BJ (cell line): ENCODE results near the gene SFRP2. TPM values are rescaled to one million over a fixed set of nuclear protein-coding genes. Genes with fewer than 3 reads are reported as not detected.

Source experiments
- CTCF ChIA-PET: fragments of 350-600 bp; formaldehyde crosslinking; extraction: SDS; loops from one replicate; lab custom pipeline; 2021; ENCODE audit warnings: antibody characterized with exemption, inconsistent platforms; lab: Yijun Ruan, JAX
- POLR2A ChIA-PET: fragments of 300-600 bp; sonication (Branson Sonifier 250); formaldehyde crosslinking; extraction: SDS; loops from one replicate; lab custom pipeline; 2021; ENCODE audit warnings: antibody characterized with exemption; lab: Charles Lee
- DNase-seq: peaks from one replicate; pipeline ENCODE4 v3.0.0-alpha.2; 2011; ENCODE audit warnings: low read depth
- H3K27me3 ChIP-seq: 2 replicates; pipeline ENCODE4 v1.6.0; 2011; ENCODE audit warnings: low read length; ENCODE audit not compliant: control insufficient read depth, insufficient read depth
- H3K36me3 ChIP-seq: 2 replicates; pipeline ENCODE4 v1.5.1; 2011; ENCODE audit warnings: low read length; ENCODE audit not compliant: control insufficient read depth, insufficient read depth
- H3K4me3 ChIP-seq: 2 replicates; pipeline ENCODE4 v1.5.1; 2011; ENCODE audit warnings: low read depth, mild to moderate bottlenecking, control low read depth, low read length
- polyA plus RNA-seq: library from polyadenylated mRNA; depleted of rRNA; stranded (reverse); fragments of >200 nt; gene quantifications from 2 replicates; pipeline ENCODE4 v1.2.3, GENCODE V29; 2011
- TF ChIP-seq, protein P1 (sequence below): IDR thresholded peaks from 2 replicates; pipeline ENCODE4 v1.5.1; 2011; ENCODE audit warnings: low read depth, mild to moderate bottlenecking, control low read depth, inconsistent platforms, low read length, moderate library complexity; ENCODE audit not compliant: insufficient read depth

SFRP2 gene
- polyA plus RNA-seq, 1 experiment, result 0.05 TPM

DNA sequence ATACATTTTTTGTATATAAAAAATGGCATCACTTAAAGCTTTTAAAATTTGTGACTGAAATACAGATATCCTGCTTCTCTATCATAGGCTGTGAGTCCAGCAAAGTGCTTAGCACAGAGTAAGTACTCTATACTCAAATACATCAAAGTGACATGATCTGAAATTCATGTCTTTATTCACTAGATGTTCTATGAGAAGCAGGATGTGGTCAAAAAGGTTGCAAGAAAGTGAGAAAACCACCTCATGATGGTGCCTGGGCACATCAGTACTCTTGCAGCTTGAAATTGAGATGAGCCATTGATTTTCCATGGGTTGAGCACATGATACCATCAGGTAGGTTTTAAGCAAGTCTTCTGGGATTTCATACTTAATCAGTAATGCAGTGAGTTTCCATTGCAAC is 20.4 kb upstream of the SFRP2 start:
- no peak for DNase-seq
- H3K27me3 ChIP-seq, result no peaks in the 10 kb centered on the region
- H3K4me3 ChIP-seq, result no peak overlapping the region
- ChIA-PET CTCF (no interaction called here), POLR2A (no interaction called here)
- no peaks in the 10 kb centered on the region for H3K36me3 ChIP-seq
- TF ChIP-seq, protein P1, sequence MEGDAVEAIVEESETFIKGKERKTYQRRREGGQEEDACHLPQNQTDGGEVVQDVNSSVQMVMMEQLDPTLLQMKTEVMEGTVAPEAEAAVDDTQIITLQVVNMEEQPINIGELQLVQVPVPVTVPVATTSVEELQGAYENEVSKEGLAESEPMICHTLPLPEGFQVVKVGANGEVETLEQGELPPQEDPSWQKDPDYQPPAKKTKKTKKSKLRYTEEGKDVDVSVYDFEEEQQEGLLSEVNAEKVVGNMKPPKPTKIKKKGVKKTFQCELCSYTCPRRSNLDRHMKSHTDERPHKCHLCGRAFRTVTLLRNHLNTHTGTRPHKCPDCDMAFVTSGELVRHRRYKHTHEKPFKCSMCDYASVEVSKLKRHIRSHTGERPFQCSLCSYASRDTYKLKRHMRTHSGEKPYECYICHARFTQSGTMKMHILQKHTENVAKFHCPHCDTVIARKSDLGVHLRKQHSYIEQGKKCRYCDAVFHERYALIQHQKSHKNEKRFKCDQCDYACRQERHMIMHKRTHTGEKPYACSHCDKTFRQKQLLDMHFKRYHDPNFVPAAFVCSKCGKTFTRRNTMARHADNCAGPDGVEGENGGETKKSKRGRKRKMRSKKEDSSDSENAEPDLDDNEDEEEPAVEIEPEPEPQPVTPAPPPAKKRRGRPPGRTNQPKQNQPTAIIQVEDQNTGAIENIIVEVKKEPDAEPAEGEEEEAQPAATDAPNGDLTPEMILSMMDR, result no peak

DNA sequence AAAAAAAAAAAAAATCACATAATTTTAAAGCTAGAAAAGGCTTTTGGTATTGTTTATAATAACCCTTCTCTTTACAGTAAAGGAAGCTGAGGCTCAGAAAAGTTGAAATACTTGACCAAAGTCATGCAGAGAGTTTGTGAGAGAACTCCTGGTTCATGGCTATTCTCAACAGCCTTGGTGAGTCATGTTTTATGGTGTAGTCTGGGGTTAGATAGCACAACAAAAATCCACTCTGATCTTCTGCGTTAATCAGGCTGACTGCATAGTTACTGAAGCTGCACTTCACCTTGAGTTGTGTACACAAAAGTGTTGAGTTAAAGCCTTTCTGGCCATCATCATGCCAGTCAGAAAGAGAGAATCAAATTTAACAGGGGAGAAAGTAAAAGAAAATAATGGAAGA is 19.3 kb upstream of the SFRP2 start:
- Histone ChIP-seq H3K27me3 (no peaks in the 10 kb centered on the region), H3K4me3 (no peak overlapping the region), H3K36me3 (no peaks in the 10 kb centered on the region)
- no peak for DNase-seq
- TF ChIP-seq, protein P1, result no peak
- ChIA-PET POLR2A (no interaction called here), CTCF (interaction anchor here (0.6 kb wide), 1 partner anchor 490 kb away, joined by 3 read pairs; no protein-coding TSS in a partner anchor)

DNA sequence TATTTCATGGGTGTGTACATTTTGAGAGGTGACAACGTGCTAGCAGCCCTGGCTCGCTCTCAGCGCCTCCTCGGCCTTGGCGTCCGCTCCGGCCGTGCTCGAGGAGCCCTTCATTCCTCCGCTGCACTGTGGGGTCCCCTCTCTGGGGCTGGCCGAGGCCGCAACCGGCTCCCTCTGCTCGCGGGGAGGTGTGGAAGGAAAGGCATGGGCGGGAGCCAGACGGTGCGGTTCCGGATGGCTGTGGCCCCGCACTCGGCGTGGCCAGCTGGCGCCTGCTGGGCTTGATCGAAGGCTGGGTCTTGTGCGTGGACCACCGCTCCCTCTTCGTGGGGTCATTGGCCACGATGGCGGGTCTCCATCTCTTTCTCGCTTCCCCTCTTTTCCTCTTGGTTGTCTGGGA is 17.2 kb upstream of the SFRP2 start:
- Histone ChIP-seq H3K4me3 (no peak overlapping the region), H3K27me3 (no peaks in the 10 kb centered on the region), H3K36me3 (no peaks in the 10 kb centered on the region)
- ChIA-PET POLR2A (no interaction called here), CTCF (interaction anchor here (1.5 kb wide), 1 partner anchor 13 kb away, joined by 6 read pairs; no protein-coding TSS in a partner anchor)
- no peak for DNase-seq
- TF ChIP-seq, protein P1, result no peak

DNA sequence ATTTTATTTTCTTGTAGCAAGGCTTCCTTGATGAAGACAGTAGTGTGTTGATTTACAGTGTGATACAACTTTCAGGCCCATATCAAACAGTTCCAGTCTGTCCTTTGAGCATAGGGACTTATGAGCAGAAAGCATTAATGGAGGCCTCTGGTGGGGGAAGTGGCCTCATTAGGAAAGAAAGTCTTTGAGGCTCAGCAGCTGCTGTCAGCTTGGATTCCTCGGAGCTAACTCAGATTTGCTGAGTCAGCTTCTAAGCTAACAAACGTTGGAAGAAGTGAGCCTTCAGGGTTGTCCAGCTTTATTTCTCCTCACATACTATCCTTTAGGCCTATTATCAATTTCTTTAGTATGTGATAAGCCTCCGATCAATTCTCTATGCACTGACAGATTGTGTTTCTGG is 15.8 kb upstream of the SFRP2 start:
- DNase-seq, result no peak
- Histone ChIP-seq H3K4me3 (no peak overlapping the region), H3K27me3 (no peaks in the 10 kb centered on the region), H3K36me3 (no peaks in the 10 kb centered on the region)
- TF ChIP-seq, protein P1, result no peak
- POLR2A ChIA-PET, result no interaction called here
- CTCF ChIA-PET, result no interaction called here

DNA sequence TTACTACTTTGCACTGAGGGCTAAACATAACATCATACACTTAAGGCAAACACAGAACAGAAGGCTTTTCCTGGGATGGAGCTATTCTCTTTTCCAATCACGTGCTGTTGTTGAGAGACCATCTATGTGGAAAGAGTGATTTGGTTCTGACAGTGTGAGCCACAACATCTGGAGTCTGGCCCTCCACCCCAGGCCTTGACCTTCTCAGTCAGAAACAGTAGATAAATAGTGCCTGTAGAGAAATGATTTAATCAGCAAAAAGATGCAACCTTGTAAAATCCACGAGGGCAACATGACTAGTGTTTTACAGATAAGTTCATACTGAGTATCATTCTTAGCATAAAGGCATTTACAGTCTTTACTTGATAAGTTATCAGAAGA is 10.8 kb upstream of the SFRP2 start:
- ChIA-PET POLR2A (no interaction called here), CTCF (no interaction called here)
- Histone ChIP-seq H3K27me3 (no peaks in the 10 kb centered on the region; the same call in 1 of the 2 replicates), H3K36me3 (no peaks in the 10 kb centered on the region), H3K4me3 (no peak overlapping the region)
- TF ChIP-seq, protein P1, result no peak
- DNase-seq, result no peak
